Hepatocyte (in vitro differentiated cells): Measurements from ENCODE around the gene HCN3. TPM values are rescaled to one million over a fixed set of nuclear protein-coding genes. Genes with fewer than 3 reads are reported as not detected.

Experiments
- DNase-seq: peaks from one replicate; pipeline ENCODE4 v3.0.0-alpha.2; 2016; ENCODE audit warnings: low spot score
- H2AFZ ChIP-seq: fragments of 200-600 bp; sonication (generic); 2 replicates; pipeline ENCODE4 v1.6.0; 2016; ENCODE audit warnings: antibody characterized with exemption, mild to moderate bottlenecking
- H3K27ac ChIP-seq: fragments of 200-600 bp; sonication (generic); 2 replicates; pipeline ENCODE4 v1.5.1; 2016; ENCODE audit warnings: mild to moderate bottlenecking
- H3K27me3 ChIP-seq: fragments of 200-600 bp; sonication (generic); 2 replicates; pipeline ENCODE4 v1.6.1; 2016
- H3K36me3 ChIP-seq: fragments of 200-600 bp; sonication (generic); replicated peaks from 2 replicates; pipeline ENCODE4 v1.5.1; 2016; ENCODE audit warnings: low read depth; ENCODE audit not compliant: insufficient read depth
- H3K4me1 ChIP-seq: fragments of 200-600 bp; sonication (generic); 2 replicates; pipeline ENCODE4 v1.5.1; 2016; ENCODE audit warnings: mild to moderate bottlenecking, moderate library complexity; ENCODE audit not compliant: insufficient read depth
- H3K4me2 ChIP-seq: fragments of 200-600 bp; sonication (generic); 2 replicates; pipeline ENCODE4 v1.6.0; 2016
- H3K4me3 ChIP-seq: fragments of 200-600 bp; sonication (generic); 2 replicates; pipeline ENCODE4 v1.5.1; 2016; ENCODE audit warnings: mild to moderate bottlenecking
- H3K79me2 ChIP-seq: fragments of 200-600 bp; sonication (generic); 2 replicates; pipeline ENCODE4 v1.6.0; 2017; ENCODE audit warnings: mild to moderate bottlenecking
- H3K9me2 ChIP-seq: fragments of 200-600 bp; sonication (generic); replicated peaks from 2 replicates; pipeline ENCODE4 v1.6.0; 2017; ENCODE audit warnings: mild to moderate bottlenecking; ENCODE audit not compliant: insufficient read depth
- H3K9me3 ChIP-seq: fragments of 200-600 bp; sonication (generic); 2 replicates; pipeline ENCODE4 v1.5.1; 2016; ENCODE audit warnings: low read depth, mild to moderate bottlenecking
- H4K20me1 ChIP-seq: fragments of 200-600 bp; sonication (generic); 2 replicates; pipeline ENCODE4 v1.6.0; 2016; ENCODE audit warnings: mild to moderate bottlenecking; ENCODE audit not compliant: insufficient read depth, poor library complexity, severe bottlenecking
- EZH2 ChIP-seq: fragments of 200-600 bp; sonication (generic); IDR thresholded peaks from 2 replicates; pipeline ENCODE4 v1.6.1; 2016; ENCODE audit warnings: antibody characterized with exemption, mild to moderate bottlenecking, borderline replicate concordance
- EZH2phosphoT487 ChIP-seq: fragments of 200-600 bp; sonication (generic); IDR thresholded peaks from one replicate; pipeline ENCODE4 v1.6.1; 2018; ENCODE audit warnings: antibody characterized with exemption, mild to moderate bottlenecking, low read depth, moderate library complexity; ENCODE audit not compliant: unreplicated experiment, severe bottlenecking
- WGBS: methylation state at CpG from one replicate; pipeline ENCODE4 v1.1.6; 2016; ENCODE audit warnings: low lambda C conversion rate; ENCODE audit errors: missing lambda C conversion rate; 5-methylcytosine and 5-hydroxymethylcytosine counted together
- polyA plus RNA-seq: library from polyadenylated mRNA; unstranded; fragments of >200 nt; fragmentation: Nextera tagmentation; extraction: Ambion mirVana; gene quantifications from 2 replicates; pipeline ENCODE4 v1.2.1, GENCODE V29; 2016
- total RNA-seq: library from RNA; depleted of rRNA; stranded (reverse); fragments of >200 nt; gene quantifications from 2 replicates; pipeline ENCODE4 v1.2.3, GENCODE V29; 2014
- TF ChIP-seq, protein P1 (sequence below): fragments of 200-600 bp; sonication (generic); IDR thresholded peaks from 2 replicates; pipeline ENCODE4 v1.5.1; 2016; ENCODE audit warnings: antibody characterized with exemption, mild to moderate bottlenecking; ENCODE audit not compliant: poor library complexity

Gene HCN3
- total and polyA plus RNA-seq, 2 experiments from 2014 or later = 4.3 to 5.6 TPM

- H3K4me2 ChIP-seq = peak overlapping the region; percentile 96
- 2% methylated on average over 26 of the region's 29 CpGs for whole genome bisulfite sequencing
- H3K27ac ChIP-seq = peak overlapping the region; percentile 64
- no peaks in the 10 kb centered on the region for H3K36me3 ChIP-seq
- H3K9me2 ChIP-seq = no peaks in the 10 kb centered on the region
- H3K4me3 ChIP-seq = peak overlapping the region; percentile 62
- H3K4me1 ChIP-seq = peaks cover 4% of the 10 kb centered on the region
- H3K9me3 ChIP-seq = no peaks in the 10 kb centered on the region
- DNase-seq = peak; percentile 85
- peak overlapping the region; percentile 95 for H2AFZ ChIP-seq
- H3K27me3 ChIP-seq = no peaks in the 10 kb centered on the region
- no peaks in the 10 kb centered on the region for H4K20me1 ChIP-seq
- TF ChIP-seq, protein P1, sequence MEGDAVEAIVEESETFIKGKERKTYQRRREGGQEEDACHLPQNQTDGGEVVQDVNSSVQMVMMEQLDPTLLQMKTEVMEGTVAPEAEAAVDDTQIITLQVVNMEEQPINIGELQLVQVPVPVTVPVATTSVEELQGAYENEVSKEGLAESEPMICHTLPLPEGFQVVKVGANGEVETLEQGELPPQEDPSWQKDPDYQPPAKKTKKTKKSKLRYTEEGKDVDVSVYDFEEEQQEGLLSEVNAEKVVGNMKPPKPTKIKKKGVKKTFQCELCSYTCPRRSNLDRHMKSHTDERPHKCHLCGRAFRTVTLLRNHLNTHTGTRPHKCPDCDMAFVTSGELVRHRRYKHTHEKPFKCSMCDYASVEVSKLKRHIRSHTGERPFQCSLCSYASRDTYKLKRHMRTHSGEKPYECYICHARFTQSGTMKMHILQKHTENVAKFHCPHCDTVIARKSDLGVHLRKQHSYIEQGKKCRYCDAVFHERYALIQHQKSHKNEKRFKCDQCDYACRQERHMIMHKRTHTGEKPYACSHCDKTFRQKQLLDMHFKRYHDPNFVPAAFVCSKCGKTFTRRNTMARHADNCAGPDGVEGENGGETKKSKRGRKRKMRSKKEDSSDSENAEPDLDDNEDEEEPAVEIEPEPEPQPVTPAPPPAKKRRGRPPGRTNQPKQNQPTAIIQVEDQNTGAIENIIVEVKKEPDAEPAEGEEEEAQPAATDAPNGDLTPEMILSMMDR = no peak
- TF ChIP-seq EZH2 (no peak), EZH2phosphoT487 (no peak)
- no peaks in the 10 kb centered on the region for H3K79me2 ChIP-seq
Measured at GRCh38 chr1:155277902-155278688, 832 bp downstream of the HCN3 start.

- Histone ChIP-seq H3K9me2 (no peaks in the 10 kb centered on the region), H3K9me3 (no peaks in the 10 kb centered on the region), H3K27me3 (no peaks in the 10 kb centered on the region), H3K36me3 (no peaks in the 10 kb centered on the region), H3K27ac (no peak overlapping the region), H3K79me2 (no peaks in the 10 kb centered on the region), H3K4me1 (peaks cover 4% of the 10 kb centered on the region), H3K4me3 (no peak overlapping the region), H4K20me1 (no peaks in the 10 kb centered on the region), H2AFZ (no peak overlapping the region), H3K4me2 (peak overlapping the region; percentile 96)
- DNase-seq = no peak
- WGBS = 56% methylated on average over 10 of the region's 10 CpGs
- no peak for TF ChIP-seq EZH2
- TF ChIP-seq EZH2phosphoT487 = no peak
- TF ChIP-seq, protein P1 = no peak
Measured at GRCh38 chr1:155278689-155279160, 1.5 kb downstream of the HCN3 start.

GRCh38 chr1:155279268-155279667 lies 2.0 kb downstream of the HCN3 start:
- H3K9me3 ChIP-seq = no peaks in the 10 kb centered on the region
- no peaks in the 10 kb centered on the region for H3K79me2 ChIP-seq
- no peaks in the 10 kb centered on the region for H3K27me3 ChIP-seq
- H4K20me1 ChIP-seq = no peaks in the 10 kb centered on the region
- no peak overlapping the region for H2AFZ ChIP-seq
- H3K9me2 ChIP-seq = no peaks in the 10 kb centered on the region
- TF ChIP-seq EZH2phosphoT487 (no peak), EZH2 (no peak)
- TF ChIP-seq, protein P1 = no peak
- peaks cover 4% of the 10 kb centered on the region for H3K4me1 ChIP-seq
- WGBS = 91% methylated on average over 2 of the region's 2 CpGs
- no peak overlapping the region for H3K27ac ChIP-seq
- H3K36me3 ChIP-seq = no peaks in the 10 kb centered on the region
- DNase-seq = no peak
- peak overlapping the region; percentile 96 for H3K4me2 ChIP-seq
- no peak overlapping the region for H3K4me3 ChIP-seq
